CD4-positive, alpha-beta memory T cell (primary cell): ENCODE data around the gene PCGF5. TPM values are rescaled to one million over a fixed set of nuclear protein-coding genes. Genes with fewer than 3 reads are reported as not detected.
"Not testable (repeated sequence)": the region's sequence is repeated elsewhere in the genome, so short reads cannot be mapped to it uniquely, and the experiment has no call there.

Experiments used
- CTCF ChIA-PET: fragments of 350-600 bp; sonication (Branson Sonifier 250); formaldehyde crosslinking; loops from one replicate; lab custom pipeline; 2021; ENCODE audit warnings: inconsistent platforms; ENCODE audit not compliant: partially characterized antibody; lab: Charles Lee
- POLR2A ChIA-PET: fragments of 350-600 bp; sonication (Branson Sonifier 250); formaldehyde crosslinking; loops from one replicate; lab custom pipeline; 2021; ENCODE audit not compliant: partially characterized antibody; lab: Charles Lee
- DNase-seq, 5 donors: peaks; one replicate each; pipeline versions ENCODE4 v3.0.0 to v3.0.0-alpha.2; 2020 to 2022; ENCODE audit warnings: mixed read lengths in 1 of 5
- H3K27ac ChIP-seq: one replicate; pipeline ENCODE4 v1.7.0; 2013; ENCODE audit warnings: low read depth, low read length
- H3K27me3 ChIP-seq: 2 replicates; pipeline ENCODE4 v1.7.0; 2013; ENCODE audit warnings: mild to moderate bottlenecking, low read length, moderate library complexity; ENCODE audit not compliant: insufficient read depth
- H3K36me3 ChIP-seq: 2 replicates; pipeline ENCODE4 v1.7.0; 2013; ENCODE audit warnings: mild to moderate bottlenecking, low read length, moderate library complexity; ENCODE audit not compliant: insufficient read depth
- H3K4me1 ChIP-seq: 2 replicates; pipeline ENCODE4 v1.7.0; 2013; ENCODE audit warnings: mild to moderate bottlenecking, low read length, moderate library complexity; ENCODE audit not compliant: insufficient read depth
- H3K4me3 ChIP-seq, 2 donors: one replicate each; pipeline ENCODE4 v1.7.0; 2013; ENCODE audit warnings: low read length in 2 of 2, mild to moderate bottlenecking in 1 of 2
- H3K9me3 ChIP-seq, 2 donors: one replicate each; pipeline ENCODE4 v1.7.0; 2013; ENCODE audit warnings: low read length in 2 of 2, control low read depth in 1 of 2; ENCODE audit not compliant: control insufficient read depth in 1 of 2
- H3K27ac Mint-ChIP-seq, 7 donors: one replicate each; pipeline ENCODE4 v1.8.0; 2020 to 2021; ENCODE audit warnings: mixed read lengths in 7 of 7, mild to moderate bottlenecking in 6 of 7, inconsistent platforms in 3 of 7, moderate library complexity in 3 of 7
- H3K27me3 Mint-ChIP-seq, 2 donors: one replicate each; pipeline ENCODE4 v1.8.0; 2020 to 2021; ENCODE audit warnings: mixed read lengths in 2 of 2
- H3K36me3 Mint-ChIP-seq, 2 donors: one replicate each; pipeline ENCODE4 v1.8.0; 2020 to 2021; ENCODE audit warnings: mixed read lengths in 2 of 2, inconsistent platforms in 1 of 2, mild to moderate bottlenecking in 1 of 2
- H3K4me1 Mint-ChIP-seq, 4 donors: one replicate each; pipeline ENCODE4 v1.8.0; 2020 to 2021; ENCODE audit warnings: mixed read lengths in 4 of 4, mild to moderate bottlenecking in 1 of 4
- H3K4me3 Mint-ChIP-seq, 8 donors: one replicate each; pipeline ENCODE4 v1.8.0; 2020 to 2021; ENCODE audit warnings: mixed read lengths in 8 of 8, mild to moderate bottlenecking in 7 of 8, moderate library complexity in 6 of 8, inconsistent platforms in 3 of 8
- H3K9me3 Mint-ChIP-seq, 8 donors: one replicate each; pipeline ENCODE4 v1.8.0; 2020 to 2021; ENCODE audit warnings: mixed read lengths in 8 of 8, mild to moderate bottlenecking in 5 of 8, inconsistent platforms in 3 of 8, moderate library complexity in 1 of 8
- intact Hi-C: fragments of 100-400 bp; cut with micrococcal nuclease; formaldehyde crosslinking; loops from one replicate; pipeline ENCODE4 v1.15.1; 2023
- polyA plus RNA-seq, 2 donors: library from polyadenylated mRNA; unstranded; fragments of 300-500 nt; fragmentation: Illumina TruSeq; gene quantifications; one replicate each; pipeline ENCODE4 v1.2.3, GENCODE V29; 2021
- total RNA-seq, 2 experiments: library from RNA; stranded (reverse); gene quantifications; one replicate each; pipeline ENCODE4 v1.2.3, GENCODE V29; 2021

PCGF5 gene
- total and polyA plus RNA-seq, 4 experiments from 2014 or later = 51.0 to 84.2 (median 67.2) TPM

GRCh38 chr10:91312382-91312733 lies 91.9 kb downstream of the PCGF5 start:
- H3K9me3 Mint-ChIP-seq = no peaks in the 10 kb centered on the region
- no peaks in the 10 kb centered on the region for H3K9me3 ChIP-seq
- H3K4me3 Mint-ChIP-seq = no peak overlapping the region
- no peaks in the 10 kb centered on the region for H3K36me3 ChIP-seq
- H3K27me3 ChIP-seq = no peaks in the 10 kb centered on the region
- peaks cover 0 to 6% (median 1%) of the 10 kb centered on the region in 4 donors for H3K4me1 Mint-ChIP-seq
- POLR2A ChIA-PET = no interaction called here
- H3K27me3 Mint-ChIP-seq = peaks cover 9 to 11% of the 10 kb centered on the region in 2 donors
- H3K4me3 ChIP-seq = no peak overlapping the region
- no peak for DNase-seq
- CTCF ChIA-PET = interaction anchor here (0.7 kb wide), 1 partner anchor 14 kb away, joined by 3 read pairs; no protein-coding TSS in a partner anchor
- no peak overlapping the region for H3K27ac ChIP-seq
- no peaks in the 10 kb centered on the region for H3K36me3 Mint-ChIP-seq
- H3K27ac Mint-ChIP-seq = no peak overlapping the region
- intact Hi-C loops = no loop called here
- H3K4me1 ChIP-seq = no peaks in the 10 kb centered on the region

GRCh38 chr10:91313796-91314485 lies 93.5 kb downstream of the PCGF5 start:
- intact Hi-C loops = no loop called here

GRCh38 chr10:91316486-91316885 lies 96.0 kb downstream of the PCGF5 start:
- Mint-ChIP-seq H3K4me3 (no peak overlapping the region), H3K27me3 (peaks cover 0 to under 1% of the 10 kb centered on the region in 2 donors), H3K9me3 (no peaks in the 10 kb centered on the region), H3K27ac (no peak overlapping the region), H3K36me3 (no peaks in the 10 kb centered on the region), H3K4me1 (peaks cover 0 to 6% (median 1%) of the 10 kb centered on the region in 4 donors)
- ChIA-PET CTCF (interaction anchor here (1.1 to 1.5 kb wide), 2 partner anchors 18 to 19 kb away, joined by 5 read pairs; no protein-coding TSS in a partner anchor), POLR2A (no interaction called here)
- no peak overlapping the region for H3K4me3 ChIP-seq
- H3K9me3 ChIP-seq = no peaks in the 10 kb centered on the region
- no peaks in the 10 kb centered on the region for H3K36me3 ChIP-seq
- H3K27ac ChIP-seq = no peak overlapping the region
- no peak for DNase-seq
- intact Hi-C loops = no loop called here
- H3K4me1 ChIP-seq = no peaks in the 10 kb centered on the region
- no peaks in the 10 kb centered on the region for H3K27me3 ChIP-seq

More at GRCh38 chr10:91313796-91314485, 93.5 kb downstream of the PCGF5 start:
- H3K4me3 ChIP-seq = no peak overlapping the region
- no peak overlapping the region for H3K4me3 Mint-ChIP-seq
- no peaks in the 10 kb centered on the region for H3K9me3 ChIP-seq
- no peak overlapping the region for H3K27ac ChIP-seq
- H3K27ac Mint-ChIP-seq = no peak overlapping the region
- POLR2A ChIA-PET = no interaction called here
- H3K4me1 Mint-ChIP-seq = peaks cover 0 to 6% (median 1%) of the 10 kb centered on the region in 4 donors
- CTCF ChIA-PET = interaction anchor here (1.3 kb wide), 1 partner anchor 15 kb away, joined by 3 read pairs; no protein-coding TSS in a partner anchor
- no peaks in the 10 kb centered on the region for H3K36me3 ChIP-seq
- DNase-seq = peak in 1 of 5 donors; percentile 8
- H3K4me1 ChIP-seq = no peaks in the 10 kb centered on the region
- H3K9me3 Mint-ChIP-seq = no peaks in the 10 kb centered on the region
- H3K27me3 ChIP-seq = no peaks in the 10 kb centered on the region
- H3K27me3 Mint-ChIP-seq = peaks cover 4 to 7% of the 10 kb centered on the region in 2 donors
- H3K36me3 Mint-ChIP-seq = no peaks in the 10 kb centered on the region

GRCh38 chr10:91317541-91317940 lies 97.1 kb downstream of the PCGF5 start:
- no peak overlapping the region for H3K27ac ChIP-seq
- ChIA-PET CTCF (no interaction called here), POLR2A (no interaction called here)
- no peaks in the 10 kb centered on the region for H3K36me3 ChIP-seq
- H3K27ac Mint-ChIP-seq = no peak overlapping the region
- no peaks in the 10 kb centered on the region for H3K9me3 ChIP-seq
- no peak for DNase-seq
- no peaks in the 10 kb centered on the region for H3K36me3 Mint-ChIP-seq
- no peak overlapping the region for H3K4me3 Mint-ChIP-seq
- no peaks in the 10 kb centered on the region for H3K27me3 Mint-ChIP-seq
- H3K4me1 Mint-ChIP-seq = peaks cover 0 to 6% (median 1%) of the 10 kb centered on the region in 4 donors
- no peaks in the 10 kb centered on the region for H3K9me3 Mint-ChIP-seq
- intact Hi-C loops = no loop called here
- no peaks in the 10 kb centered on the region for H3K27me3 ChIP-seq
- no peak overlapping the region for H3K4me3 ChIP-seq
- H3K4me1 ChIP-seq = no peaks in the 10 kb centered on the region

GRCh38 chr10:91319336-91319735 lies 98.9 kb downstream of the PCGF5 start:
- Mint-ChIP-seq H3K9me3 (peaks cover 0 to 1% (median 0%) of the 10 kb centered on the region in 8 donors), H3K4me3 (no peak overlapping the region), H3K27me3 (no peaks in the 10 kb centered on the region), H3K36me3 (no peaks in the 10 kb centered on the region), H3K27ac (no peak overlapping the region), H3K4me1 (no peaks in the 10 kb centered on the region)
- no peaks in the 10 kb centered on the region for H3K4me1 ChIP-seq
- H3K36me3 ChIP-seq = no peaks in the 10 kb centered on the region
- CTCF ChIA-PET = no interaction called here
- POLR2A ChIA-PET = no interaction called here
- H3K27me3 ChIP-seq = no peaks in the 10 kb centered on the region
- no peaks in the 10 kb centered on the region for H3K9me3 ChIP-seq
- H3K4me3 ChIP-seq = no peak overlapping the region
- no peak overlapping the region for H3K27ac ChIP-seq
- intact Hi-C loops = no loop called here
- DNase-seq = no peak

- H3K4me3 ChIP-seq, H3K27me3 Mint-ChIP-seq, H3K36me3 ChIP-seq, H3K4me1 Mint-ChIP-seq, H3K27me3 ChIP-seq, intact Hi-C loops, H3K4me3 Mint-ChIP-seq, H3K9me3 Mint-ChIP-seq, DNase-seq, H3K36me3 Mint-ChIP-seq, H3K4me1 ChIP-seq, POLR2A ChIA-PET, CTCF ChIA-PET, H3K9me3 ChIP-seq, H3K27ac ChIP-seq, H3K27ac Mint-ChIP-seq: not testable (repeated sequence)
Measured at GRCh38 chr10:91323293-91323905, 102.9 kb downstream of the PCGF5 start.

GRCh38 chr10:91328320-91328984 lies 108.0 kb downstream of the PCGF5 start:
- H3K27ac Mint-ChIP-seq = no peak overlapping the region
- no peaks in the 10 kb centered on the region for H3K4me1 Mint-ChIP-seq
- CTCF ChIA-PET = interaction anchor here (1.1 to 1.3 kb wide), 2 partner anchors 30 to 311 kb away, joined by 3 read pairs; no protein-coding TSS in a partner anchor

More at GRCh38 chr10:91328320-91328984, 108.0 kb downstream of the PCGF5 start:
- DNase-seq = no peak
- no peaks in the 10 kb centered on the region for H3K27me3 ChIP-seq
- Mint-ChIP-seq H3K36me3 (no peaks in the 10 kb centered on the region), H3K27me3 (peaks cover 11 to 12% of the 10 kb centered on the region in 2 donors), H3K9me3 (peaks cover 0 to 16% (median 6%) of the 10 kb centered on the region in 8 donors), H3K4me3 (no peak overlapping the region)
- intact Hi-C loops = no loop called here
- no peaks in the 10 kb centered on the region for H3K9me3 ChIP-seq
- no peak overlapping the region for H3K27ac ChIP-seq
- no peaks in the 10 kb centered on the region for H3K4me1 ChIP-seq
- H3K4me3 ChIP-seq = no peak overlapping the region
- POLR2A ChIA-PET = no interaction called here
- H3K36me3 ChIP-seq = no peaks in the 10 kb centered on the region
